ENCODE measurements around the gene TMEM186. TPM values are rescaled to one million over a fixed set of nuclear protein-coding genes. Genes with fewer than 3 reads are reported as not detected.

TMEM186 gene
- total and polyA plus RNA-seq, 2 of the 4 experiments (the other 2 are of a cell fraction), result 5.7 to 6.8 TPM

DNA sequence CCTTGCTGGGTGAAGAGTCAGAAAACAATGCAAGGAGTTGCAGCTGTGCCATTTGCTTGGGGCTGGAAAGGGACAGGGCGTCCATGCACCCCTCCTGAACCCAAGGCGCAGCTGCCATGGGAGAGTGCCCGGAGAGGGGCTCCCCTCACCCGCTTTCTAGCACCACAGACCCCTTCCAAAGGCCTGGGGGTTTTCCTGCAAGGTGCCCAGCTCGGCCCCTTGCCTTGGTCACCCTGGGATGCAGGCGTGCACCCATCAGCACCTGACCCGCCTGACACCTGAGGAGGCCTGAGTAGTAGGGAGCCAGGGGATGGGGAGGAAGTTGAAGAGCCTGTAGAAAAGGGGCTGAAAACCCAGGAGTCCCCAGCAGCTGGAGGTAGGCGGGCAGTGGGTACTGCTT is 30.3 kb downstream of the TMEM186 start:
- POLR2A ChIA-PET (ENCODE audit: unreplicated experiment), result no interaction called here
- H3K4me3 ChIP-seq (ENCODE audit: insufficient read depth, low read depth, low read length), result no peak overlapping the region
- no peak overlapping the region for H3K56ac ChIP-seq (ENCODE audit: extremely low read depth, insufficient read depth, low read length)
- CTCF ChIA-PET, result no interaction called here
- no peak overlapping the region for H4K91ac ChIP-seq (ENCODE audit: insufficient read depth, low read depth, low read length)
- H3K27ac ChIP-seq (ENCODE audit: insufficient read depth, low read length), result no peak overlapping the region
- TF ChIP-seq FOS (IDR thresholded peaks at IDR 0.05; ENCODE audit: low read depth, low read length), result no peak
- no peak for TF ChIP-seq CEBPB (IDR thresholded peaks at IDR 0.05; ENCODE audit: low read depth, low read length)
- no peak for TF ChIP-seq RFX5 (IDR thresholded peaks at IDR 0.05; ENCODE audit: low read depth, low read length)
- TF ChIP-seq BHLHE40 (IDR thresholded peaks at IDR 0.05; ENCODE audit: low read depth, low read length), result no peak
- TF ChIP-seq POLR2A (IDR thresholded peaks at IDR 0.05; ENCODE audit: low read depth, low read length), result no peak
- no peak for TF ChIP-seq RCOR1 (IDR thresholded peaks at IDR 0.05; ENCODE audit: insufficient replicate concordance, low read length)
- no peak for TF ChIP-seq SMC3 (IDR thresholded peaks at IDR 0.05; ENCODE audit: low read depth, low read length)
- TF ChIP-seq, protein P1, sequence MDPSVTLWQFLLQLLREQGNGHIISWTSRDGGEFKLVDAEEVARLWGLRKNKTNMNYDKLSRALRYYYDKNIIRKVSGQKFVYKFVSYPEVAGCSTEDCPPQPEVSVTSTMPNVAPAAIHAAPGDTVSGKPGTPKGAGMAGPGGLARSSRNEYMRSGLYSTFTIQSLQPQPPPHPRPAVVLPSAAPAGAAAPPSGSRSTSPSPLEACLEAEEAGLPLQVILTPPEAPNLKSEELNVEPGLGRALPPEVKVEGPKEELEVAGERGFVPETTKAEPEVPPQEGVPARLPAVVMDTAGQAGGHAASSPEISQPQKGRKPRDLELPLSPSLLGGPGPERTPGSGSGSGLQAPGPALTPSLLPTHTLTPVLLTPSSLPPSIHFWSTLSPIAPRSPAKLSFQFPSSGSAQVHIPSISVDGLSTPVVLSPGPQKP (IDR thresholded peaks at IDR 0.05; ENCODE audit: borderline replicate concordance, low read depth, low read length), result no peak
- no peak for TF ChIP-seq MAFK (IDR thresholded peaks at IDR 0.05; ENCODE audit: low read depth, low read length)
- no peak overlapping the region for H2BK20ac ChIP-seq (ENCODE audit: low read depth, low read length)
- DNase-seq (no peak), ATAC-seq (ENCODE audit: low read depth) (no peak)
- peaks cover 4% of the 10 kb centered on the region; the same call in 1 of the 2 replicates for H3K36me3 ChIP-seq (ENCODE audit: control insufficient read depth, insufficient read depth, low read length)
- H3K9me3 ChIP-seq (ENCODE audit: control insufficient read depth, insufficient read depth, low read length), result no peaks in the 10 kb centered on the region
- H3K27me3 ChIP-seq (ENCODE audit: control insufficient read depth, insufficient read depth, low read length), result peaks cover 2% of the 10 kb centered on the region; the same call in 1 of the 2 replicates
- H4K8ac ChIP-seq (ENCODE audit: low read depth in 2 of 2, low read length in 2 of 2), result no peak overlapping the region
- no peak overlapping the region for H2AK5ac ChIP-seq (ENCODE audit: low read depth, low read length)
- H3K4me1 ChIP-seq (ENCODE audit: control insufficient read depth, insufficient read depth, low read length), result no peaks in the 10 kb centered on the region
- H3K18ac ChIP-seq (ENCODE audit: low read depth, low read length), result no peak overlapping the region
- H2BK120ac ChIP-seq (ENCODE audit: low read depth, low read length), result no peak overlapping the region
- H3K79me1 ChIP-seq (ENCODE audit: low read depth in 1 of 2, low read length in 2 of 2), result no peaks in the 10 kb centered on the region
- H3K9me1 ChIP-seq (ENCODE audit: insufficient read depth, low read length), result no peaks in the 10 kb centered on the region
- no peak overlapping the region for H3K23ac ChIP-seq (ENCODE audit: low read depth, low read length)
- 38% methylated on average over 1 of the region's 8 CpGs; no CpG with 5 or more reads in 1 of the 2 experiments for WGBS, 2 experiments (ENCODE audit: extremely low coverage in 2 of 2, insufficient read length in 1 of 2)
- no peak overlapping the region for H3K9ac ChIP-seq (ENCODE audit: low read depth, low read length)
- no peak overlapping the region for H3K4me2 ChIP-seq (ENCODE audit: low read depth, low read length)
- no peak overlapping the region for H2AK9ac ChIP-seq (replicated peaks; ENCODE audit: low read depth, low read length, poor library complexity)
- H4K20me1 ChIP-seq (ENCODE audit: insufficient read depth, low read length), result no peaks in the 10 kb centered on the region
- no TSS peak for BruUV-seq (replicated peaks)
- H2BK15ac ChIP-seq (ENCODE audit: low read depth, low read length), result no peak overlapping the region
- in situ Hi-C loops (cut with MboI; ENCODE audit: low sequenced_read_pairs), result no loop called here
- dilution Hi-C loops (cut with HindIII; ENCODE audit: low sequenced_read_pairs, unreplicated experiment), result no loop called here
- no peak overlapping the region for H2AFZ ChIP-seq (replicated peaks; ENCODE audit: low read length, poor library complexity)
- no peak overlapping the region for H2BK5ac ChIP-seq (ENCODE audit: low read depth, low read length, poor library complexity, severe bottlenecking)
- H4K5ac ChIP-seq (ENCODE audit: low read depth, low read length), result no peak overlapping the region
- no peak overlapping the region for H3K4ac ChIP-seq (ENCODE audit: low read depth, low read length)
- intact Hi-C loops (cut with micrococcal nuclease), result no loop called here
- no peak overlapping the region for H3K14ac ChIP-seq (replicated peaks; ENCODE audit: low read depth, low read length)
